Measurements from ENCODE around the gene TPCN2. TPM values are rescaled to one million over a fixed set of nuclear protein-coding genes. Genes with fewer than 3 reads are reported as not detected.

The TPCN2 gene
- total and polyA plus RNA-seq, 2 of the 4 experiments (the other 2 are of a cell fraction): 3.4 to 8.0 TPM

DNA sequence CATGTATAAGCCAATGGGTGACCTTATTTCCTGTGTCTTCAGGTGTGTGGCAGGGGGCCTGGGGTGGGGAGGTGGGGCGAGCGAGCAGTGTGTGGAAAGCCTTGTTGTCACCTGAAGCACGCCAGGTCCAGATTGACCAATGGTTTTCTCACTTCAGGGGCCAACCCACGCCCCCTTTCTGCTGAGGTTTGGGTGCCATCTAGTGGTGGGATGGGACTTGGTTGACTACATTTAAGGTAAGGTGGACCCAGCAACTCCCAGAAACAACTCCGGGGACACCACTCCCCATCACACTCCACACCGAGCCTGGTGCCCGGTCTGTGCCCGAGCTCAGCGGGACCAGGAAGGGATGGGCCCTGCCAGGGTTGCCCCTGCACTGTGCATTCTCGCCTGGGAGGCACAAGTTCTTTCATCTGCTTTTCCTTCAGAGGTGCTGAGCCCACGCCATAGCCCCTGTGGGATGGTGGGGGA, 40.0 kb downstream of the TPCN2 start:
- H2AFZ ChIP-seq (replicated peaks; ENCODE audit: low read length, poor library complexity): peak overlapping the region; percentile 79
- POLR2A ChIA-PET (ENCODE audit: unreplicated experiment): interaction anchor here (1.8 kb wide), 1 partner anchor 78 kb away, joined by 4 read pairs; no protein-coding TSS in a partner anchor
- intact Hi-C loops (cut with micrococcal nuclease) (loop anchor here (1.0 to 10.0 kb wide), 3 partner anchors 75 to 474 kb away; partner anchors contain the start of genes IGHMBP2, MRGPRF and MRPL21), dilution Hi-C loops (cut with HindIII; ENCODE audit: low sequenced_read_pairs, unreplicated experiment) (no loop called here), in situ Hi-C loops (cut with MboI; ENCODE audit: low sequenced_read_pairs) (no loop called here)
- peak overlapping the region; percentile 3 for H2BK5ac ChIP-seq (ENCODE audit: low read depth, low read length, poor library complexity, severe bottlenecking)
- H2BK15ac ChIP-seq (ENCODE audit: low read depth, low read length): no peak overlapping the region
- peak; percentile 76 for DNase-seq
- H3K9me3 ChIP-seq (ENCODE audit: control insufficient read depth, insufficient read depth, low read length): no peaks in the 10 kb centered on the region
- CTCF ChIA-PET: no interaction called here
- H3K9me1 ChIP-seq (ENCODE audit: insufficient read depth, low read length): 0 out of 2 replicates have a peak, but pooled peaks cover 4% of the 10 kb centered on the region
- peaks cover 9% of the 10 kb centered on the region for H3K4me1 ChIP-seq (ENCODE audit: control insufficient read depth, insufficient read depth, low read length)
- no CpG with 5 or more reads among the region's 11 CpGs for WGBS, 2 experiments (ENCODE audit: extremely low coverage in 2 of 2, insufficient read length in 1 of 2)
- H2BK120ac ChIP-seq (ENCODE audit: low read depth, low read length): no peak overlapping the region
- H4K20me1 ChIP-seq (ENCODE audit: insufficient read depth, low read length): peaks cover 22% of the 10 kb centered on the region
- H3K4me3 ChIP-seq (ENCODE audit: insufficient read depth, low read depth, low read length): no peak overlapping the region
- H3K9ac ChIP-seq (ENCODE audit: low read depth, low read length): no peak overlapping the region
- H2BK20ac ChIP-seq (ENCODE audit: low read depth, low read length): no peak overlapping the region
- H4K8ac ChIP-seq (ENCODE audit: low read depth in 2 of 2, low read length in 2 of 2): 0 out of 4 replicates have a peak overlapping the region, but pooled peaks of 1 of the 2 experiments have one; percentile 4
- no peak overlapping the region for H3K18ac ChIP-seq (ENCODE audit: low read depth, low read length)
- no peak overlapping the region for H3K27ac ChIP-seq (ENCODE audit: insufficient read depth, low read length)
- no peak overlapping the region for H4K5ac ChIP-seq (ENCODE audit: low read depth, low read length)
- peak overlapping the region; percentile 60 for H2AK5ac ChIP-seq (ENCODE audit: low read depth, low read length)
- peak overlapping the region; percentile 44 for H3K4me2 ChIP-seq (ENCODE audit: low read depth, low read length)
- ATAC-seq (ENCODE audit: low read depth): peak; percentile 83
- no TSS peak for BruUV-seq (replicated peaks)
- H2AK9ac ChIP-seq (replicated peaks; ENCODE audit: low read depth, low read length, poor library complexity): peak overlapping the region; percentile 74
- peak overlapping the region; percentile 11; the same call in 1 of the 2 replicates for H3K4ac ChIP-seq (ENCODE audit: low read depth, low read length)
- H3K79me1 ChIP-seq (ENCODE audit: low read depth in 1 of 2, low read length in 2 of 2): peaks cover 0 to 6% of the 10 kb centered on the region in 2 experiments; a peak in 2 of 4 replicates
- no peak overlapping the region for H3K56ac ChIP-seq (ENCODE audit: extremely low read depth, insufficient read depth, low read length)
- H3K23ac ChIP-seq (ENCODE audit: low read depth, low read length): no peak overlapping the region
- H3K36me3 ChIP-seq (ENCODE audit: control insufficient read depth, insufficient read depth, low read length): peaks cover 23% of the 10 kb centered on the region
- no peaks in the 10 kb centered on the region for H3K27me3 ChIP-seq (ENCODE audit: control insufficient read depth, insufficient read depth, low read length)
- H3K14ac ChIP-seq (replicated peaks; ENCODE audit: low read depth, low read length): no peak overlapping the region
- no peak for TF ChIP-seq USF2 (IDR thresholded peaks at IDR 0.05; ENCODE audit: low read depth, low read length)
- no peak for TF ChIP-seq ELK1 (IDR thresholded peaks at IDR 0.05; ENCODE audit: borderline replicate concordance, low read depth, low read length)
- TF ChIP-seq MAFK (IDR thresholded peaks at IDR 0.05; ENCODE audit: low read depth, low read length): no peak
- no peak for TF ChIP-seq RCOR1 (IDR thresholded peaks at IDR 0.05; ENCODE audit: insufficient replicate concordance, low read length)
- peak; percentile 67 for TF ChIP-seq SMC3 (IDR thresholded peaks at IDR 0.05; ENCODE audit: low read depth, low read length)
- TF ChIP-seq BHLHE40 (IDR thresholded peaks at IDR 0.05; ENCODE audit: low read depth, low read length): no peak
- TF ChIP-seq POLR2A (IDR thresholded peaks at IDR 0.05; ENCODE audit: low read depth, low read length): no peak
- no peak for TF ChIP-seq MAZ (IDR thresholded peaks at IDR 0.05; ENCODE audit: borderline replicate concordance, low read depth, low read length)
- TF ChIP-seq NFE2L2 (IDR thresholded peaks at IDR 0.05; ENCODE audit: low read depth, low read length): no peak
- peak; percentile 86 for TF ChIP-seq CTCF (conservative IDR thresholded peaks at IDR 0.05; ENCODE audit: low read depth, low read length)
- TF ChIP-seq FOS (IDR thresholded peaks at IDR 0.05; ENCODE audit: low read depth, low read length): no peak
- peak; percentile 91 for TF ChIP-seq RAD21 (IDR thresholded peaks at IDR 0.05; ENCODE audit: low read length)
- no peak for TF ChIP-seq RFX5 (IDR thresholded peaks at IDR 0.05; ENCODE audit: low read depth, low read length)
- H4K91ac ChIP-seq (ENCODE audit: insufficient read depth, low read depth, low read length): no peak overlapping the region

Data from IMR-90 (cell line).